GM21526 (cell line): Measurements from ENCODE around the gene CYTH4.
"Not testable (repeated sequence)": the region's sequence is repeated elsewhere in the genome, so short reads cannot be mapped to it uniquely, and the experiment has no call there.

ENCODE experiments used
- ATAC-seq: cut with Tn5 transposase; IDR thresholded peaks from one replicate; pipeline ENCODE4 v1.9.1; 2021; ENCODE audit warnings: moderate library complexity; ENCODE audit not compliant: unreplicated experiment, low FRiP score

CYTH4 gene

DNA sequence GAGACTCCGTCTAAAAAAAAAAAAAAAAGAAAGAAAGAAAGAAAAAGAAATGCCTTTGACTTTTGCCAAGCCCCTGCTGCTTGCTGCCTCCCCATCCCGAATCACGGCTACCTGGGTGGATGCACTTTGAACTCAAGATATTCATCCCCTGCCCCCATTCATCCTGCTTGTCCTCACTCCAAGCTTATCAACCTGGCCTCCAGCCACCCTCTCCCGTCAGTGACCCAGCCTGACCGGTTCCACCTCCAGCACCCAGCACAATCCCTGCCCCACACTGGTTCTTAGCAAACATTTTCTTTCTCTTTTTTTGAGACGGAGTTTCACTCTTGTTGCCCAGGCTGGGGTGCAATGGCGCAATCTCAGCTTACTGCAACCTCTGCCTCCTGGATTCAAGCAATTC lies 44.4 kb downstream of the CYTH4 start:
- ATAC-seq, result no peak

- no peak for ATAC-seq
Observed at GRCh38 chr22:37328017-37328416, 45.7 kb downstream of the CYTH4 start.

DNA sequence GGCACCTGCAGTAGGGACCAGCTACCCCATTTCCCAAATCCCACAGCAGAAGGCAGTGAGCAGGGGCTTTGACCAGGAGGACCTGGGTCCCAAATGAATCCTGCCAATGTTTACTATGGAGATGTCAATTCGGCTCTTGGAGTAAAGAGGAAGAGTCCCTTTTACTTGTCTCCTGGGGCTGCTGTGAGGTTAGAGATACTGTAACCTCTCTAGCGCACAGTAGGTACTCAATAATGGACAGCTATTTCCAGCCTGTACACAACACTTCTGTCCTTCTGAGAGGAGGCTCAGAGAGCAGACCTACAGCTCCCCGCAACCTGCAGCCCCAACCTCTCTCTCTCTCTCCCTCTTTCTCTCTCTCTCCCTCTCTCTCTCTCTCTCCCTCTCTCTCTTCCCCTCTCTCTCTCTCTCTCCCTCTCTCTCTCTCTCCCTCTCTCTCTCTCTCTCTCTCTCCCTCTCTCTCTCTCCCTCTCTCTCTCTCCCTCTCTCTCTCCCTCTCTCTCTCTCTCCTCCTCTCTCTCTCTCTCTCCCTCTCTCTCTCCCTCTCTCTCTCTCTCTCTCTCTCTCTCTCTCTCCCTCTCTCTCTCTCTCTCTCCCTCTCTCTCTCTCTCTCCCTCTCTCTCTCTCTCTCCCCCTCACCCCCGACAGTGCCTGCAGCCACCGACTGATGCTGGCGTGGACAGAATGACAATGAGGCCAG lies 46.4 kb downstream of the CYTH4 start:
- ATAC-seq, result not testable (repeated sequence)

- no peak for ATAC-seq
Observed at GRCh38 chr22:37329238-37330140, 47.2 kb downstream of the CYTH4 start.

GRCh38 chr22:37330200-37331033 lies 48.1 kb downstream of the CYTH4 start:
- no peak for ATAC-seq

DNA sequence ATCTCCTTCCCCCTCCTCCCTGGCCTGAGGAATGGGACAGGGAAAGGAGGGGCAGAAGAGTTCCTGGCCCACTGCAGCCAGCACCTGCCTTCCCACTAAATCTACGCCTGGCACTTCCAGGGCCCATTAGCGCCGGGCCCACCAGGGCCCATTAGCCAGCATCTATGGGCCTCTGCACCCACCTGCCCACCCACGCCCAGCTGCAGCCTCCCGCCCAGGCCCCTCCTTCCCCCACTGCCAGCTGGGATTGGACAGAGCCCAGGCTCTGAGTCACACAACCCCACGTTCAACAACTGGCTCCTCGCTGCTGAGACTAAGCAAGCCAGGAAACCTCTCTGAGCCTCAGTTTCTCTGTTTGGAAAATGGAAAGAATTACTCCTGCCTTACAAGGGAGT lies 48.7 kb downstream of the CYTH4 start:
- no peak for ATAC-seq

DNA sequence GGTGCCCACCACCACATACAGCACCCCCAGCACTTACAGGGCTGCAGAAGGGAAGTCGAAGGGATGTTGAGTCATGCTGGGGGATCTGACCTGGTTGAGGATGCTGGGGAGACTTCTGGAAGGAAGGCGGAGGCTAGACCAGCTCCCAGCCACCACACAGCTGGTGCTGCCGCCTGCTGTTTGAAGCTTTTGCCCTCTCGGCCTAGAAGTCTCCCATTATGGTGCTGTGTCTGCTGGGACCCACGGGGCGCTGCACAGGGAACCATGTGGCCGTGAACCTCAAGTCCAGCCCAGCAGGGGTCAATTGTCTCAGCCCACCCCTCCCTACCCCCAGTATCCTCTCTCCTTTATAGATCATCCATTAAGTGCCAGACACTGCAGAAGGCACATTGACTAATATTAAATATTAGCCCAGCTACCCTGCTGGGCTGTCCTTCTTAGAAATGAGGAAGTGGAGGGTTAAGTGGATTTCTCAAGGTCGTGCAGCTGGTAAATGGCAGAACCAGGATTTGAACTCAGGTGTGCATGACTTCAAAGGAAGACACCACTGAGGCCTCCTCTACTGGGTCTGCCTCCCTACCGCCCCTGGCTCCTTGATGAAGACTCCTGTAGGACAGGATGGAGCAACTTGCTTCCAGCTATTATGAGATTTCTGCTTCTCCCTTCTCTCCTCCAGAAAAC lies 49.7 kb downstream of the CYTH4 start:
- ATAC-seq, result no peak

GRCh38 chr22:37333724-37334460 lies 51.6 kb downstream of the CYTH4 start:
- no peak for ATAC-seq

- no peak for ATAC-seq
Observed at GRCh38 chr22:37334461-37334858, 52.2 kb downstream of the CYTH4 start.

DNA sequence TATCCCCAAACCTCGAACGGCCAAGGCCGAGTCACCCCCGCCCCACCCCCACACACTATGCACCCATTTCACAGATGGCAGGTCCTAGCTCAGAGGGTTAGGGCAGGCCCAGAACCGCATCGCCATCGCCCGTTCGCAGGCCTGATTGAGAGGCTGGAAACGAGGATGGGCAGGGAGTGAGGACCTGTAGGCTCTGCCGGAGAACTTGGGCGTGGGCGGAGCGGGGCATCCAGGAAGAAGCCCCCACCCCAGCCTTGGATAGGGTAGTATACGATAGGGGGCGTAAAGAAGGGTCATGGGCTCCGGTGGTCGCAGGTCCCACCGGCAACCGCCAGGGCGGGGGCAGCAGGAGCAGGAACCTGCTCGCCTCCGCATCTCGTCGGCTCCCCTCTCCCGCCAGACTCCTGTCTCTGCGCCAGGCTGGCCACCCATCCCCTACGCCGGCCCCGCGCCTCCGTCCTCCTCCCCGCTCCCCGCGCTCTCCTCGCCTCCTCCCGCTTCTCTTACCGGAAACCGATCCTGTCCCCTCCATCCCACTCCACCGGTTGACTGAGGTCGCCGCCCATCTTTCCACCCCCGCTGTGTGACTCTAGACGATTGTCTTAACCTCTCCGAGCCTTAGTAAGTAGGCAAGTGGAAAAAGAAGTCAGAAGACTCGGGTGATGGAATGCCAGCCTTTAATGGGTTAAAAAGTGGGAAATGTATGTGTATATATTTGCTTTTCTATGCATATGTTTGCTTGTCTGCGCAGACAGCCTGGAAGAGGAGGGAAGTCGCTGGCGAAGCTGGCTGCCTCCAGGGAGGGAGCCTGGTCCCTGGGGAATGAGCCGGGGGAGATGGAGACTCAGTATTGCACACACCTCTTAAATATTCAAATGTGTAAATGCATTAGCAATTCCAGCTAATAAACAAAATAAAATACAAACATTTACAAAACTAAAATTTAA lies 52.8 kb downstream of the CYTH4 start:
- no peak for ATAC-seq

- no peak for ATAC-seq
Observed at GRCh38 chr22:37335806-37336199, 53.5 kb downstream of the CYTH4 start.

GRCh38 chr22:37336579-37336978 lies 54.3 kb downstream of the CYTH4 start:
- no peak for ATAC-seq

DNA sequence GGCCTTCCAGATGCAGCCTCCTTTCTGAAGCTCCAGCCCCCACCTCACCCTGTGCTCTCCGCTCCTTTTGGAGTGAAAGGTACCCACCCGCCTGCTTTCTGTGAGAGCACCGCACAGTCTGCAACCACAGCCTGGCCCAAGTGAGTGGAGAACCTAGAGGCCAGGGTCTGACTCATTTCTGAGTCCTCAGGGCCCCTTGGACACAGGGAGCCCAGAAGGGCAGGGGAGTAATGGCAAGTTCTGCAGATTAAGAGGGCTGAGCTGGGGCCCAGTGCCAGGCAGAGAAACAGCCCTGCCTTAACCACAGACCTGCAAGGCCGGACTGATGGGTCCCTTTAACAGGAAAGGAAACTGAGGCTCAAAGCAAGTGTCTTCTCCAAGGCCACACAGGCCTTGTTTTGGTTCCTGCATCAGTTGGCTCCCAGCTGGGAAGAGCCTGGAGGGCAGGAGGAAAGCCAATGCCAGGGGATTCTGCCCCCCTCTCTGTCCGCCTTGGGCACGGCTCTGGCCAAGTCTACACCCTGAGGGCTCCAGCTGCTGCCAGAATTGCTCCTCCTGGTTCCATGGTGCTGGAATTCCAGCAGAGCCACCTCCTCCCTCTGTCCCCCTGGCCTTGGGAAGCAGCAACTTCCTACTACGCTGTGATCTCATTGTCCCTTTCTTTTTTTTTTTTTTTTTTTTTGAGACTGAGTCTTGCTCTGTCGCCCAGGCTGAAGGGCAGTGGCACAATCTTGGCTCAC lies 55.1 kb downstream of the CYTH4 start:
- ATAC-seq, result no peak

- no peak for ATAC-seq
Observed at GRCh38 chr22:37338539-37339246, 56.4 kb downstream of the CYTH4 start.

- no peak for ATAC-seq
Observed at GRCh38 chr22:37340331-37341262, 58.3 kb downstream of the CYTH4 start.

DNA sequence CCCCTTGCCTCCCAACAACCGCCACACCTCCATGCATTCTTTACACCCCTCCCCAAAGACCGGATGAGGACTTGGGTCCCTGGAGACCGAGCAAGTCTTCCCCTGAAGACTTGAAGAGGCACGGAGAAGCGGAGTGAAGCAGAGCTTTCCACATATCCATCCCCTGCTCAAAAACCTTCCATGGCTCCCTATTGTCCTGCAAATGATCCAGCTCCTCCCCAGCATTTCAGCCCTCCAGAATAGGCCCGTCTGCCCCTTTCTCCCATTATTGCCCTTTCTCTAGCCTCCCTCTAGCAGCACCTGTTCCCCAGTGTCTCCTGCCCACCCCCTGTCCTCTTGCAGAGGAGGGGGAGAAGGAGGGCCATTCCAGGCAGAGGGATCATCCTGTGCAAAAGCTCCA lies 59.8 kb downstream of the CYTH4 start:
- ATAC-seq, result no peak
